Fibroblast of lung (primary cell): ENCODE measurements around the gene IRGC. TPM values are rescaled to one million over a fixed set of nuclear protein-coding genes. Genes with fewer than 3 reads are reported as not detected.

Experiments
- DNase-seq, 2 donors: peaks; one replicate each; pipeline versions ENCODE4 v3.0.0 to v3.0.0-alpha.2; 2010; ENCODE audit warnings: low read depth in 2 of 2
- H2AFZ ChIP-seq: 2 replicates; pipeline ENCODE4 v1.5.1; 2012; ENCODE audit warnings: low read length, control low read depth, inconsistent platforms
- H3K27ac ChIP-seq: 2 replicates; pipeline ENCODE4 v1.5.1; 2011; ENCODE audit warnings: low read length, control low read depth; ENCODE audit not compliant: insufficient read depth
- H3K27me3 ChIP-seq: 2 replicates; pipeline ENCODE4 v1.5.1; 2011; ENCODE audit warnings: mild to moderate bottlenecking, low read length; ENCODE audit not compliant: control insufficient read depth, insufficient read depth
- H3K36me3 ChIP-seq: 2 replicates; pipeline ENCODE4 v1.5.1; 2011; ENCODE audit warnings: low read length; ENCODE audit not compliant: control insufficient read depth, insufficient read depth
- H3K4me1 ChIP-seq: 2 replicates; pipeline ENCODE4 v1.5.1; 2011; ENCODE audit warnings: low read length; ENCODE audit not compliant: control insufficient read depth, insufficient read depth; ENCODE audit errors: extremely low read depth
- H3K4me2 ChIP-seq: 2 replicates; pipeline ENCODE4 v1.5.1; 2011; ENCODE audit warnings: low read length, control low read depth; ENCODE audit not compliant: insufficient read depth; ENCODE audit errors: extremely low read depth
- H3K4me3 ChIP-seq, 4 experiments: fragments of 200-600 bp in 1 of 4; sonication (generic) in 1 of 4; replicated peaks in 1 of 4; 2 replicates each; pipeline ENCODE4 v1.5.1; 2011 to 2016; ENCODE audit warnings: low read length in 4 of 4, low read depth in 3 of 4, mild to moderate bottlenecking in 3 of 4, control low read depth in 2 of 4, inconsistent platforms in 1 of 4, mixed read lengths in 1 of 4; ENCODE audit not compliant: insufficient read depth in 1 of 4; ENCODE audit errors: control extremely low read depth in 1 of 4
- H3K79me2 ChIP-seq: 2 replicates; pipeline ENCODE4 v1.5.1; 2012; ENCODE audit warnings: mild to moderate bottlenecking, low read length, inconsistent platforms; ENCODE audit not compliant: control insufficient read depth, insufficient read depth
- H3K9ac ChIP-seq: 2 replicates; pipeline ENCODE4 v1.5.1; 2011; ENCODE audit warnings: mild to moderate bottlenecking, low read length, control low read depth; ENCODE audit not compliant: insufficient read depth
- H3K9me3 ChIP-seq: 2 replicates; pipeline ENCODE4 v1.5.1; 2012; ENCODE audit warnings: low read depth, low read length; ENCODE audit not compliant: control insufficient read depth, insufficient read depth
- H4K20me1 ChIP-seq: 2 replicates; pipeline ENCODE4 v1.5.1; 2011; ENCODE audit warnings: low read length; ENCODE audit not compliant: control insufficient read depth, insufficient read depth; ENCODE audit errors: extremely low read depth
- EZH2 ChIP-seq: IDR thresholded peaks from 2 replicates; pipeline ENCODE4 v1.5.1; 2012; ENCODE audit warnings: low read length, control low read depth, mild to moderate bottlenecking; ENCODE audit errors: missing control alignments
- polyA plus RNA-seq, 2 donors: library from polyadenylated mRNA; depleted of rRNA in 1 of 2; stranded (reverse) in 1 of 2; unstranded in 1 of 2; fragments of >200 nt; gene quantifications; 2 replicates each; pipeline ENCODE4 v1.2.1, GENCODE V29; 2011 to 2012; ENCODE audit warnings: missing spikeins in 1 of 2
- total RNA-seq: library from RNA; depleted of rRNA; stranded (reverse); fragments of >200 nt; gene quantifications from 2 replicates; pipeline ENCODE4 v1.2.1, GENCODE V29; 2014
- TF ChIP-seq, protein P1 (sequence below), 2 donors: IDR thresholded peaks in 1 of 2; conservative IDR thresholded peaks in 1 of 2; 1 replicate in 1 of 2; 2 replicates in 1 of 2; pipeline ENCODE4 v1.5.1; 2011 to 2012; ENCODE audit warnings: low read length in 2 of 2, control low read depth in 1 of 2, inconsistent platforms in 1 of 2, low read depth in 1 of 2, mild to moderate bottlenecking in 1 of 2

IRGC gene
- total and polyA plus RNA-seq, 2 donors (not counting 1 experiment from before 2014, with no cell fraction given) = not detected

- H3K9me3 ChIP-seq = no peaks in the 10 kb centered on the region
- H3K36me3 ChIP-seq = peaks cover 25% of the 10 kb centered on the region
- H3K27ac ChIP-seq = peak overlapping the region; percentile 94
- peak overlapping the region; percentile 72 for H3K4me2 ChIP-seq
- peaks cover 38% of the 10 kb centered on the region for H3K79me2 ChIP-seq
- peak overlapping the region; percentile 73 to 95 (median 92) for H3K4me3 ChIP-seq
- H4K20me1 ChIP-seq = no peaks in the 10 kb centered on the region
- peak; percentile 98 to 100 for DNase-seq
- peak overlapping the region; percentile 89 for H3K9ac ChIP-seq
- TF ChIP-seq, protein P1, sequence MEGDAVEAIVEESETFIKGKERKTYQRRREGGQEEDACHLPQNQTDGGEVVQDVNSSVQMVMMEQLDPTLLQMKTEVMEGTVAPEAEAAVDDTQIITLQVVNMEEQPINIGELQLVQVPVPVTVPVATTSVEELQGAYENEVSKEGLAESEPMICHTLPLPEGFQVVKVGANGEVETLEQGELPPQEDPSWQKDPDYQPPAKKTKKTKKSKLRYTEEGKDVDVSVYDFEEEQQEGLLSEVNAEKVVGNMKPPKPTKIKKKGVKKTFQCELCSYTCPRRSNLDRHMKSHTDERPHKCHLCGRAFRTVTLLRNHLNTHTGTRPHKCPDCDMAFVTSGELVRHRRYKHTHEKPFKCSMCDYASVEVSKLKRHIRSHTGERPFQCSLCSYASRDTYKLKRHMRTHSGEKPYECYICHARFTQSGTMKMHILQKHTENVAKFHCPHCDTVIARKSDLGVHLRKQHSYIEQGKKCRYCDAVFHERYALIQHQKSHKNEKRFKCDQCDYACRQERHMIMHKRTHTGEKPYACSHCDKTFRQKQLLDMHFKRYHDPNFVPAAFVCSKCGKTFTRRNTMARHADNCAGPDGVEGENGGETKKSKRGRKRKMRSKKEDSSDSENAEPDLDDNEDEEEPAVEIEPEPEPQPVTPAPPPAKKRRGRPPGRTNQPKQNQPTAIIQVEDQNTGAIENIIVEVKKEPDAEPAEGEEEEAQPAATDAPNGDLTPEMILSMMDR (conservative IDR thresholded peaks at IDR 0.05 in 1 of 2, IDR thresholded peaks at IDR 0.05 in 1 of 2; ENCODE audit: low read depth in 1 of 2, low read length in 2 of 2) = no peak
- no peak for TF ChIP-seq EZH2
- no peak overlapping the region for H2AFZ ChIP-seq
- peaks cover 8% of the 10 kb centered on the region for H3K4me1 ChIP-seq
- H3K27me3 ChIP-seq = no peaks in the 10 kb centered on the region
Measured at GRCh38 chr19:43668406-43669109, 47.3 kb upstream of the IRGC start.

GRCh38 chr19:43672061-43672679 is 43.7 kb upstream of the IRGC start:
- Histone ChIP-seq H3K4me3 (no peak overlapping the region), H3K4me1 (peaks cover 8% of the 10 kb centered on the region), H3K27ac (no peak overlapping the region), H2AFZ (no peak overlapping the region), H3K36me3 (peaks cover 3% of the 10 kb centered on the region), H3K9ac (no peak overlapping the region), H3K4me2 (no peak overlapping the region), H4K20me1 (no peaks in the 10 kb centered on the region), H3K9me3 (no peaks in the 10 kb centered on the region), H3K79me2 (peaks cover 12% of the 10 kb centered on the region), H3K27me3 (no peaks in the 10 kb centered on the region)
- no peak for DNase-seq
- no peak for TF ChIP-seq EZH2
- TF ChIP-seq, protein P1 (conservative IDR thresholded peaks at IDR 0.05 in 1 of 2, IDR thresholded peaks at IDR 0.05 in 1 of 2; ENCODE audit: low read depth in 1 of 2, low read length in 2 of 2) = no peak

DNA sequence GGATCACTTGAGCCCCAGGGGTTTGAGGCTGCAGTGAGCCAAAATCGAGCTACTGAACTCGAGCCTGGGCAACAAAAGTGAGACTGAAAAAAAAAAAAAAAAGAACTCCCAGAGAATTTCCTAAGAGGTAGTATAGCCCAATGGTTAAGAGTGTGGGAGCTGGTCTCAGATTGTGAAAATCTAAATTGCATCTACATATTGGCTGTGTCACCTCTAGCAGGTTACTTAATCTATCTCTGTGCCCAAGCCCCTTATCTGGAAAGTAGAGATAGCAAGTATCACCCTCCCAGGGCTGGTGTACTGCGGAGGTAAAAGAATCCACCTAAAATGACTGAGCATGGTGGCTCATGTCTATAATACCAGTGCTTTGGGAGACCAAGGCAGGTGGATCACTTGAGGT is 42.2 kb upstream of the IRGC start:
- H3K27ac ChIP-seq = no peak overlapping the region
- H3K9me3 ChIP-seq = no peaks in the 10 kb centered on the region
- no peak for DNase-seq
- H3K36me3 ChIP-seq = no peaks in the 10 kb centered on the region
- peaks cover 3% of the 10 kb centered on the region for H3K79me2 ChIP-seq
- TF ChIP-seq, protein P1 (conservative IDR thresholded peaks at IDR 0.05 in 1 of 2, IDR thresholded peaks at IDR 0.05 in 1 of 2; ENCODE audit: low read depth in 1 of 2, low read length in 2 of 2) = no peak
- H2AFZ ChIP-seq = no peak overlapping the region
- no peak overlapping the region for H3K4me2 ChIP-seq
- peaks cover 3% of the 10 kb centered on the region for H3K4me1 ChIP-seq
- no peaks in the 10 kb centered on the region for H3K27me3 ChIP-seq
- H3K9ac ChIP-seq = no peak overlapping the region
- no peaks in the 10 kb centered on the region for H4K20me1 ChIP-seq
- H3K4me3 ChIP-seq = no peak overlapping the region
